ENCODE measurements around the gene PAX5. TPM values are rescaled to one million over a fixed set of nuclear protein-coding genes. Genes with fewer than 3 reads are reported as not detected.

Gene PAX5
- total and polyA plus RNA-seq, 2 of the 13 experiments (the other 11 are each of a cell fraction or from before 2014, with no cell fraction given), result not detected

DNA sequence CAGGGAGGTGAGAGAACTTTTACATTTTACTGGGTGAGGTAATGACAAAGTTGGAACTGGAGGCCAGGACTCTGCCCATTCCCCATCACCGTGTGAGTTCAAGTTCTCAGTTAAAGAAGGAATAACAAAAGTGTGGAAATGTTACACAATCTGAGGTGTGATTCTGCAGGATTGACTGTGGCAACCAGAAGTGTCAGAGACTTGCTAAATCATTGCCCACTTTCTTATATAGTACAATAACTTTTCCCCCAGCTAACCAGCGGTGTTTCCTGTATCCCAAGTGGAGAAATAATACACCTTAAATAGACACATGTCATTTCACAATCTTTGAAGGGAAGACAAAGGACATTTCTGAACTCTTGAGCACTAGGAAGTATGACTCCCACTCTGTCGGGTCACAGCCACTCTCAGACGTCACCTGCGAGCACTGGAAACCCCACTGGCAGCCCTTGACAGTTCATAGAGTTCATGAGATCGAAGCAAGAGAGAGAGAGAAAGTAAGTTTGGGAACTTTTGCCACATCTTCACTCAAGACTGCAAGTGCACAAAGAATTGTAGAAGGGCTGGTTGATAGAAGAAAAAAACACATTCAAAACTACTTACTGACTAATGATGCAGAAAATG is 28.4 kb downstream of the PAX5 start (continued):
- TF ChIP-seq, protein P1, sequence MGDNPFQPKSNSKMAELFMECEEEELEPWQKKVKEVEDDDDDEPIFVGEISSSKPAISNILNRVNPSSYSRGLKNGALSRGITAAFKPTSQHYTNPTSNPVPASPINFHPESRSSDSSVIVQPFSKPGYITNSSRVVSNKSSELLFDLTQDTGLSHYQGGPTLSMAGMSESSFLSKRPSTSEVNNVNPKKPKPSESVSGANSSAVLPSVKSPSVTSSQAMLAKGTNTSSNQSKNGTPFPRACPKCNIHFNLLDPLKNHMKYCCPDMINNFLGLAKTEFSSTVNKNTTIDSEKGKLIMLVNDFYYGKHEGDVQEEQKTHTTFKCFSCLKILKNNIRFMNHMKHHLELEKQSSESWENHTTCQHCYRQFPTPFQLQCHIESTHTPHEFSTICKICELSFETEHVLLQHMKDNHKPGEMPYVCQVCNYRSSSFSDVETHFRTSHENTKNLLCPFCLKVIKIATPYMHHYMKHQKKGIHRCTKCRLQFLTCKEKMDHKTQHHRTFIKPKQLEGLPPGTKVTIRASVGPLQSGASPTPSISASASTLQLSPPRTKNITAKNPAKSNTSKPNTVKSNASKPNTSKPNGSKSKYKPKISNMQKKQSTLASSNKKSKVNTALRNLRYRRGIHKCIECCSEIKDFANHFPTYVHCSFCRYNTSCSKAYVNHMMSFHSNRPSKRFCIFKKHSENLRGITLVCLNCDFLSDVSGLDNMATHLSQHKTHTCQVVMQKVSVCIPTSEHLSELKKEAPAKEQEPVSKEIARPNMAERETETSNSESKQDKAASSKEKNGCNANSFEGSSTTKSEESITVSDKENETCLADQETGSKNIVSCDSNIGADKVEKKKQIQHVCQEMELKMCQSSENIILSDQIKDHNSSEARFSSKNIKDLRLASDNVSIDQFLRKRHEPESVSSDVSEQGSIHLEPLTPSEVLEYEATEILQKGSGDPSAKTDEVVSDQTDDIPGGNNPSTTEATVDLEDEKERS (CRISPR knock-in tag; IDR thresholded peaks at IDR 0.05), result no peak
- TF ChIP-seq MED13 (CRISPR knock-in tag; IDR thresholded peaks at IDR 0.05), result no peak
- TF ChIP-seq GLI4 (CRISPR knock-in tag; IDR thresholded peaks at IDR 0.05; ENCODE audit: borderline replicate concordance), result no peak
- TF ChIP-seq ZNF569 (CRISPR knock-in tag; IDR thresholded peaks at IDR 0.05; ENCODE audit: borderline replicate concordance), result no peak
- no peak for TF ChIP-seq NRL (CRISPR knock-in tag; IDR thresholded peaks at IDR 0.05; ENCODE audit: borderline replicate concordance)
- TF ChIP-seq NFE2 (CRISPR knock-in tag; IDR thresholded peaks at IDR 0.05), result no peak
- TF ChIP-seq, protein P2, sequence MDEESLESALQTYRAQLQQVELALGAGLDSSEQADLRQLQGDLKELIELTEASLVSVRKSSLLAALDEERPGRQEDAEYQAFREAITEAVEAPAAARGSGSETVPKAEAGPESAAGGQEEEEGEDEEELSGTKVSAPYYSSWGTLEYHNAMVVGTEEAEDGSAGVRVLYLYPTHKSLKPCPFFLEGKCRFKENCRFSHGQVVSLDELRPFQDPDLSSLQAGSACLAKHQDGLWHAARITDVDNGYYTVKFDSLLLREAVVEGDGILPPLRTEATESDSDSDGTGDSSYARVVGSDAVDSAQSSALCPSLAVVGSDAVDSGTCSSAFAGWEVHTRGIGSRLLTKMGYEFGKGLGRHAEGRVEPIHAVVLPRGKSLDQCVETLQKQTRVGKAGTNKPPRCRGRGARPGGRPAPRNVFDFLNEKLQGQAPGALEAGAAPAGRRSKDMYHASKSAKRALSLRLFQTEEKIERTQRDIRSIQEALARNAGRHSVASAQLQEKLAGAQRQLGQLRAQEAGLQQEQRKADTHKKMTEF (CRISPR knock-in tag; IDR thresholded peaks at IDR 0.05), result no peak
- TF ChIP-seq, protein P3, sequence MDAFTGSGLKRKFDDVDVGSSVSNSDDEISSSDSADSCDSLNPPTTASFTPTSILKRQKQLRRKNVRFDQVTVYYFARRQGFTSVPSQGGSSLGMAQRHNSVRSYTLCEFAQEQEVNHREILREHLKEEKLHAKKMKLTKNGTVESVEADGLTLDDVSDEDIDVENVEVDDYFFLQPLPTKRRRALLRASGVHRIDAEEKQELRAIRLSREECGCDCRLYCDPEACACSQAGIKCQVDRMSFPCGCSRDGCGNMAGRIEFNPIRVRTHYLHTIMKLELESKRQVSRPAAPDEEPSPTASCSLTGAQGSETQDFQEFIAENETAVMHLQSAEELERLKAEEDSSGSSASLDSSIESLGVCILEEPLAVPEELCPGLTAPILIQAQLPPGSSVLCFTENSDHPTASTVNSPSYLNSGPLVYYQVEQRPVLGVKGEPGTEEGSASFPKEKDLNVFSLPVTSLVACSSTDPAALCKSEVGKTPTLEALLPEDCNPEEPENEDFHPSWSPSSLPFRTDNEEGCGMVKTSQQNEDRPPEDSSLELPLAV (CRISPR knock-in tag; conservative IDR thresholded peaks at IDR 0.05; ENCODE audit: low read depth), result no peak

Measured in HepG2 (cell line).